A673 (cell line): ENCODE measurements around the gene ADAMTS19.

Source experiments
- EZH2 ChIP-seq: fragments of 200-600 bp; sonication (generic); IDR thresholded peaks from 2 replicates; pipeline ENCODE4 v1.6.1; 2017; ENCODE audit warnings: borderline replicate concordance, low read depth, mild to moderate bottlenecking, mixed read lengths, antibody characterized with exemption, low read length; ENCODE audit not compliant: poor library complexity, severe bottlenecking
- TF ChIP-seq, protein P1 (sequence below): fragments of 300-800, 200-600 bp; sonication (generic); conservative IDR thresholded peaks from 2 replicates; pipeline ENCODE4 v1.5.1; 2017; ENCODE audit warnings: low read depth, mild to moderate bottlenecking, antibody characterized with exemption, low read length, moderate library complexity, mixed read lengths

GRCh38 chr5:129447968-129448367 is 12.1 kb upstream of the ADAMTS19 start:
- TF ChIP-seq, protein P1, sequence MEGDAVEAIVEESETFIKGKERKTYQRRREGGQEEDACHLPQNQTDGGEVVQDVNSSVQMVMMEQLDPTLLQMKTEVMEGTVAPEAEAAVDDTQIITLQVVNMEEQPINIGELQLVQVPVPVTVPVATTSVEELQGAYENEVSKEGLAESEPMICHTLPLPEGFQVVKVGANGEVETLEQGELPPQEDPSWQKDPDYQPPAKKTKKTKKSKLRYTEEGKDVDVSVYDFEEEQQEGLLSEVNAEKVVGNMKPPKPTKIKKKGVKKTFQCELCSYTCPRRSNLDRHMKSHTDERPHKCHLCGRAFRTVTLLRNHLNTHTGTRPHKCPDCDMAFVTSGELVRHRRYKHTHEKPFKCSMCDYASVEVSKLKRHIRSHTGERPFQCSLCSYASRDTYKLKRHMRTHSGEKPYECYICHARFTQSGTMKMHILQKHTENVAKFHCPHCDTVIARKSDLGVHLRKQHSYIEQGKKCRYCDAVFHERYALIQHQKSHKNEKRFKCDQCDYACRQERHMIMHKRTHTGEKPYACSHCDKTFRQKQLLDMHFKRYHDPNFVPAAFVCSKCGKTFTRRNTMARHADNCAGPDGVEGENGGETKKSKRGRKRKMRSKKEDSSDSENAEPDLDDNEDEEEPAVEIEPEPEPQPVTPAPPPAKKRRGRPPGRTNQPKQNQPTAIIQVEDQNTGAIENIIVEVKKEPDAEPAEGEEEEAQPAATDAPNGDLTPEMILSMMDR: no peak
- TF ChIP-seq EZH2: no peak
